Ovary (tissue), 9 donors: ENCODE data around the gene AQP12A. TPM values are rescaled to one million over a fixed set of nuclear protein-coding genes. Genes with fewer than 3 reads are reported as not detected.

ENCODE experiments used
- DNase-seq, 5 donors: peaks; one replicate each; pipeline ENCODE4 v3.0.0-alpha.2; 2019 to 2020
- H3K27ac ChIP-seq, 2 donors: fragments of 200-600 bp; one replicate each; pipeline versions ENCODE4 v1.5.1 to v1.8.0; 2019 to 2022
- H3K27me3 ChIP-seq: fragments of 200-600 bp; one replicate; pipeline ENCODE4 v1.8.0; 2022
- H3K36me3 ChIP-seq: fragments of 200-600 bp; sonication (generic); one replicate; pipeline ENCODE4 v1.5.1; 2019
- H3K4me1 ChIP-seq: one replicate; pipeline ENCODE4 v1.8.1; 2013; ENCODE audit warnings: mild to moderate bottlenecking, moderate library complexity; ENCODE audit not compliant: insufficient read depth
- H3K4me3 ChIP-seq: fragments of 200-600 bp; sonication (generic); one replicate; pipeline ENCODE4 v1.5.1; 2017
- H3K9me3 ChIP-seq, 2 donors: fragments of 200-600 bp in 1 of 2; sonication (generic) in 1 of 2; one replicate each; pipeline versions ENCODE4 v1.5.1 to v1.8.1; 2013 to 2019; ENCODE audit warnings: mild to moderate bottlenecking in 1 of 2, moderate library complexity in 1 of 2
- CTCF ChIP-seq, 3 donors: fragments of 450-650 bp in 2 of 3; fragments of 200-600 bp in 1 of 3; IDR thresholded peaks; one replicate each; pipeline versions ENCODE4 v1.5.1 to v1.8.0; 2016 to 2022; ENCODE audit warnings: antibody characterized with exemption in 3 of 3, mild to moderate bottlenecking in 1 of 3
- EP300 ChIP-seq: sonication (generic); formaldehyde crosslinking; IDR thresholded peaks from one replicate; pipeline ENCODE4 v1.6.1; 2017; ENCODE audit warnings: antibody characterized with exemption
- POLR2A ChIP-seq: fragments of 450-650 bp; IDR thresholded peaks from one replicate; pipeline ENCODE4 v1.6.1; 2017; ENCODE audit warnings: antibody characterized with exemption, mild to moderate bottlenecking, moderate library complexity
- WGBS, 3 donors: extraction: QIAGEN DNeasy Blood & Tissue Kit in 1 of 3; methylation state at CpG; one replicate each; pipeline versions ENCODE4 v1.1.5 to v1.1.7; 2013 to 2017; 5-methylcytosine and 5-hydroxymethylcytosine counted together
- intact Hi-C, 4 donors: fragments of 100-400 bp; cut with DNase I; formaldehyde crosslinking; loops; one replicate each; pipeline versions ENCODE4 v1.11.0 to v1.15.1; 2022 to 2023
- polyA plus RNA-seq, 2 donors: library from polyadenylated mRNA; stranded (reverse); fragments of 200-250 nt in 1 of 2; fragments of 350-450 nt in 1 of 2; fragmentation: Illumina TruSeq in 1 of 2; extraction: RNeasy Lipid Tissue Mini Kit (QIAGEN cat#74804) in 1 of 2; gene quantifications; one replicate each; pipeline ENCODE4 v1.2.3, GENCODE V29; 2013 to 2014
- small RNA-seq: library from RNA; depleted of rRNA; stranded (forward); fragments of <200 nt; gene quantifications from one replicate; pipeline ENCODE3, GENCODE V24; 2016
- total RNA-seq, 7 donors: library from RNA; depleted of rRNA in 2 of 7; stranded (reverse); fragments of >200 nt in 2 of 7; fragmentation: NEBNext Ultra II Directional in 3 of 7; extraction: Animal tissue kit (Norgen Biotek cat#: 25700) in 3 of 7; gene quantifications; one replicate each; pipeline versions ENCODE4 v1.1.0 to v1.2.4, GENCODE V29; 2016 to 2023
- donor health status: DM: no; HTN: no; CAD: no; lungs with moderate emphysema.
- donor health status: DM: no; HTN: no; CAD: no.
- donor health status: Bipolar disorder and iron deficiency.
- donor health status: DM: yes; HTN: yes; CAD: no.
- donor health status: DM: no; HTN: no; CAD: no.
- donor health status: DM: yes; HTN: yes; CAD: no.

Gene AQP12A
- total and polyA plus RNA-seq, 9 donors, result not detected

- WGBS, 3 donors, result 93 to 94% (median 93%) methylated on average over 15 of the region's 15 CpGs
- H3K4me3 ChIP-seq, result no peak overlapping the region
- no peaks in the 10 kb centered on the region for H3K36me3 ChIP-seq
- no peak for TF ChIP-seq CTCF (IDR thresholded peaks at IDR 0.05)
- TF ChIP-seq POLR2A, result no peak
- TF ChIP-seq EP300, result no peak
- DNase-seq, result no peak
- H3K27me3 ChIP-seq, result no peaks in the 10 kb centered on the region
- no peaks in the 10 kb centered on the region for H3K4me1 ChIP-seq
- intact Hi-C loops, result no loop called here
- no peaks in the 10 kb centered on the region for H3K9me3 ChIP-seq
- H3K27ac ChIP-seq, result no peak overlapping the region
Measured at GRCh38 chr2:240745456-240745855, 53.8 kb downstream of the AQP12A start.

- intact Hi-C loops, result no loop called here
- TF ChIP-seq CTCF (IDR thresholded peaks at IDR 0.05) (no peak), EP300 (no peak), POLR2A (no peak)
- Histone ChIP-seq H3K27me3 (no peaks in the 10 kb centered on the region), H3K27ac (no peak overlapping the region), H3K9me3 (no peaks in the 10 kb centered on the region), H3K4me3 (no peak overlapping the region), H3K36me3 (no peaks in the 10 kb centered on the region), H3K4me1 (no peaks in the 10 kb centered on the region)
- no peak for DNase-seq
- WGBS, 3 donors, result 87 to 93% (median 92%) methylated on average over 15 of the region's 15 CpGs
Measured at GRCh38 chr2:240745962-240746361, 54.3 kb downstream of the AQP12A start.

GRCh38 chr2:240746671-240747070 lies 55.0 kb downstream of the AQP12A start:
- H3K27ac ChIP-seq, result no peak overlapping the region
- no peak for TF ChIP-seq EP300
- TF ChIP-seq CTCF (IDR thresholded peaks at IDR 0.05), result no peak
- TF ChIP-seq POLR2A, result no peak
- intact Hi-C loops, result no loop called here
- no peaks in the 10 kb centered on the region for H3K27me3 ChIP-seq
- WGBS, 3 donors, result 95 to 96% (median 96%) methylated on average over 16 of the region's 16 CpGs
- H3K36me3 ChIP-seq, result no peaks in the 10 kb centered on the region
- H3K4me1 ChIP-seq, result no peaks in the 10 kb centered on the region
- no peak for DNase-seq
- no peak overlapping the region for H3K4me3 ChIP-seq
- H3K9me3 ChIP-seq, result no peaks in the 10 kb centered on the region

- Histone ChIP-seq H3K36me3 (no peaks in the 10 kb centered on the region), H3K4me1 (no peaks in the 10 kb centered on the region), H3K27ac (no peak overlapping the region), H3K4me3 (no peak overlapping the region), H3K9me3 (no peaks in the 10 kb centered on the region), H3K27me3 (no peaks in the 10 kb centered on the region)
- intact Hi-C loops, result no loop called here
- no peak for DNase-seq
- 91 to 96% (median 92%) methylated on average over 11 of the region's 11 CpGs for WGBS, 3 donors
- TF ChIP-seq CTCF (IDR thresholded peaks at IDR 0.05) (no peak), EP300 (no peak), POLR2A (no peak)
Measured at GRCh38 chr2:240747256-240747655, 55.6 kb downstream of the AQP12A start.

Small RNA genes lying within 50 kb of the gene (small RNA-seq; reads per million reads assigned to genes)
- not detected for gene AC011298.3

Other genes with a start within 250 kb of the AQP12A start
- 10 to 100 TPM; 13.7 to 24.2 (median 21.6) TPM for gene ANKMY1, start 133.9 kb upstream of the AQP12A start, total RNA-seq
- 10 to 100 TPM; 11.5 to 13.8 TPM for gene ANKMY1, start 133.9 kb upstream of the AQP12A start, polyA plus RNA-seq
- gene DUSP28, start 131.5 kb upstream of the AQP12A start, total RNA-seq, result 1 to 10 TPM; 2.7 to 9.9 (median 4.3) TPM
- 1 to 10 TPM; 4.0 to 5.3 TPM for gene DUSP28, start 131.5 kb upstream of the AQP12A start, polyA plus RNA-seq
- 10 to 100 TPM; 15.1 to 25.2 (median 23.2) TPM for gene RNPEPL1, start 123.4 kb upstream of the AQP12A start, total RNA-seq
- 10 to 100 TPM in 1 of 2 donors, 1 to 10 TPM in 1; 3.5 to 27.3 TPM for gene RNPEPL1, start 123.4 kb upstream of the AQP12A start, polyA plus RNA-seq
- gene CAPN10, start 105.1 kb upstream of the AQP12A start, total RNA-seq, result 10 to 100 TPM; 15.5 to 34.3 (median 26.8) TPM
- 10 to 100 TPM in 1 of 2 donors, 1 to 10 TPM in 1; 2.2 to 21.7 TPM for gene CAPN10, start 105.1 kb upstream of the AQP12A start, polyA plus RNA-seq
- 1 to 10 TPM; 2.1 to 4.2 (median 2.5) TPM for gene GPR35, start 66.4 kb upstream of the AQP12A start, total RNA-seq
- 1 to 10 TPM in 1 of 2 donors, under 1 TPM in 1; 0.27 to 2.2 TPM for gene GPR35, start 66.4 kb upstream of the AQP12A start, polyA plus RNA-seq
- gene AQP12B, start 9.0 kb upstream of the AQP12A start, total RNA-seq, result under 1 TPM in 2 of 7 donors, not detected in 5; 0.18 to 0.36 TPM
- gene AQP12B, start 9.0 kb upstream of the AQP12A start, polyA plus RNA-seq, result not detected
- 1 to 10 TPM in 6 of 7 donors, under 1 TPM in 1; 0.48 to 4.4 (median 1.7) TPM for gene KIF1A, start 128.4 kb downstream of the AQP12A start, total RNA-seq
- under 1 TPM; 0.85 to 0.93 TPM for gene KIF1A, start 128.4 kb downstream of the AQP12A start, polyA plus RNA-seq
- under 1 TPM in 2 of 7 donors, not detected in 5; 0.25 to 0.79 TPM for gene AGXT, start 177.0 kb downstream of the AQP12A start, total RNA-seq
- under 1 TPM in 1 of 2 donors, not detected in 1; 0.04 TPM for gene AGXT, start 177.0 kb downstream of the AQP12A start, polyA plus RNA-seq
- under 1 TPM in 4 of 7 donors, not detected in 3; 0.12 to 0.48 (median 0.34) TPM for gene MAB21L4, start 204.3 kb downstream of the AQP12A start, total RNA-seq
- gene MAB21L4, start 204.3 kb downstream of the AQP12A start, polyA plus RNA-seq, result under 1 TPM in 1 of 2 donors, not detected in 1; 0.04 TPM
- 1 to 10 TPM in 5 of 7 donors, under 1 TPM in 2; 0.15 to 6.1 (median 1.6) TPM for gene CROCC2, start 214.5 kb downstream of the AQP12A start, total RNA-seq
- gene CROCC2, start 214.5 kb downstream of the AQP12A start, polyA plus RNA-seq, result under 1 TPM in 1 of 2 donors, not detected in 1; 0.18 TPM